Lung (tissue), 12 donors: ENCODE measurements around the gene SH3PXD2A. TPM values are rescaled to one million over a fixed set of nuclear protein-coding genes. Genes with fewer than 3 reads are reported as not detected.

Experiments used
- ATAC-seq: fragments of 200-7000 bp; cut with Tn5 transposase; one replicate; pipeline ENCODE4 v1.9.1; 2020; ENCODE audit warnings: moderate number of reproducible peaks; ENCODE audit not compliant: insufficient read depth, low FRiP score
- DNase-seq, 3 donors: peaks; one replicate each; pipeline ENCODE4 v3.0.0-alpha.2; 2013 to 2017
- H3K27ac ChIP-seq, 2 donors: one replicate each; pipeline ENCODE4 v1.5.1; 2013; ENCODE audit warnings: mild to moderate bottlenecking in 2 of 2, moderate library complexity in 2 of 2, control low read depth in 1 of 2, inconsistent platforms in 1 of 2, low read depth in 1 of 2, low read length in 1 of 2
- H3K27me3 ChIP-seq, 3 donors: one replicate each; pipeline ENCODE4 v1.5.1; 2013; ENCODE audit warnings: low read length in 2 of 3; ENCODE audit not compliant: control insufficient read depth in 3 of 3, insufficient read depth in 3 of 3
- H3K36me3 ChIP-seq, 4 donors: one replicate each; pipeline ENCODE4 v1.5.1; 2013; ENCODE audit warnings: low read length in 4 of 4, mild to moderate bottlenecking in 1 of 4, moderate library complexity in 1 of 4; ENCODE audit not compliant: control insufficient read depth in 4 of 4, insufficient read depth in 4 of 4
- H3K4me1 ChIP-seq, 5 donors: one replicate each; pipeline ENCODE4 v1.5.1; 2013; ENCODE audit warnings: low read length in 5 of 5, mild to moderate bottlenecking in 2 of 5, moderate library complexity in 1 of 5; ENCODE audit not compliant: control insufficient read depth in 5 of 5, insufficient read depth in 5 of 5
- H3K4me3 ChIP-seq: one replicate; pipeline ENCODE4 v1.5.1; 2013; ENCODE audit warnings: mild to moderate bottlenecking, control low read depth, moderate library complexity
- H3K9ac ChIP-seq, 2 donors: one replicate each; pipeline ENCODE4 v1.5.1; 2013; ENCODE audit warnings: low read length in 2 of 2, control low read depth in 1 of 2; ENCODE audit not compliant: insufficient read depth in 1 of 2
- H3K9me3 ChIP-seq, 4 donors: one replicate each; pipeline ENCODE4 v1.5.1; 2013; ENCODE audit warnings: low read length in 3 of 4, mild to moderate bottlenecking in 1 of 4, moderate library complexity in 1 of 4; ENCODE audit not compliant: control insufficient read depth in 4 of 4, insufficient read depth in 3 of 4
- CTCF ChIP-seq: IDR thresholded peaks from 2 replicates; pipeline ENCODE4 v1.5.1; 2012; ENCODE audit warnings: mild to moderate bottlenecking; ENCODE audit errors: control extremely low read depth, extremely low read depth
- WGBS, 2 donors: extraction: QIAGEN DNeasy Blood & Tissue Kit; methylation state at CpG; one replicate each; pipeline ENCODE4 v1.1.7; 2013; 5-methylcytosine and 5-hydroxymethylcytosine counted together
- polyA plus RNA-seq, 2 donors: library from polyadenylated mRNA; stranded (reverse); fragments of 200-250 nt; gene quantifications; one replicate each; pipeline ENCODE4 v1.2.1, GENCODE V29; 2013
- total RNA-seq, 2 donors: library from RNA; depleted of rRNA in 1 of 2; stranded (reverse); fragments of >200 nt in 1 of 2; gene quantifications; one replicate each; pipeline ENCODE4 v1.2.1, GENCODE V29; 2014 to 2021
- donor health status: control.
- donor health status: control.
- donor health status: Bipolar disorder and iron deficiency.
- donor health status: healthy.
- donor health status: DM: yes; HTN: yes; CAD: no.

SH3PXD2A gene
- total and polyA plus RNA-seq, 4 donors: 9.9 to 53.2 (median 29.2) TPM

DNA sequence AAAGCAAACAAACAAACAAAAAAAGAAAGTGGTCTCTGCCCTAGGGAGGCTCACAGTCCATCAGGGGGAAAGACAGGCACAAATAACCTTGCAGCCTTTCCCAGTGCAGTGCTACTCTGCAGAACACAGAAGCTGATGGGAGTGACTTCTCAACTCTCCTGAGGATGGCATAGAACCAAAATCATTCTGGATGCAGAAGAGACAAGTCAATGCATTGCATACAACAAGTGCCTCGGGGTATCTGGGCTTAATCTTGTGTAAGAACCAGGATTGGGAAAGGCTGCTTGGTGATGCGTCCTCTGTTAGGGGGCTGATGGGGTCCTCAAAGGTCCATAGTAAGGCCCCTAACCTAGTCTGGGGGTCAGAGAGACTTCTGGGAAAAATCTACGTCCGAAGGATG, 293.0 kb downstream of the SH3PXD2A start:
- TF ChIP-seq CTCF: no peak
- H3K27ac ChIP-seq: no peak overlapping the region
- 63 to 75% methylated on average over 4 of the region's 4 CpGs for WGBS, 2 donors
- H3K27me3 ChIP-seq: peaks cover 0 to 3% (median 3%) of the 10 kb centered on the region in 3 donors
- no peak for DNase-seq
- ATAC-seq: no peak
- H3K4me3 ChIP-seq: no peak overlapping the region
- no peak overlapping the region for H3K9ac ChIP-seq
- no peaks in the 10 kb centered on the region for H3K36me3 ChIP-seq
- no peaks in the 10 kb centered on the region for H3K4me1 ChIP-seq
- H3K9me3 ChIP-seq: peaks cover 0 to 6% (median 1%) of the 10 kb centered on the region in 4 donors

- DNase-seq (no peak), ATAC-seq (no peak)
- Histone ChIP-seq H3K9ac (no peak overlapping the region), H3K27ac (no peak overlapping the region), H3K4me3 (no peak overlapping the region), H3K27me3 (peaks cover 0 to 3% (median 3%) of the 10 kb centered on the region in 3 donors), H3K36me3 (no peaks in the 10 kb centered on the region), H3K9me3 (peaks cover 0 to 6% (median 1%) of the 10 kb centered on the region in 4 donors), H3K4me1 (peaks cover 0 to 2% (median 0%) of the 10 kb centered on the region in 5 donors)
- 90 to 96% methylated on average over 7 of the region's 7 CpGs for WGBS, 2 donors
- TF ChIP-seq CTCF: no peak
Measured at GRCh38 chr10:103560886-103561285, 294.5 kb downstream of the SH3PXD2A start.

DNA sequence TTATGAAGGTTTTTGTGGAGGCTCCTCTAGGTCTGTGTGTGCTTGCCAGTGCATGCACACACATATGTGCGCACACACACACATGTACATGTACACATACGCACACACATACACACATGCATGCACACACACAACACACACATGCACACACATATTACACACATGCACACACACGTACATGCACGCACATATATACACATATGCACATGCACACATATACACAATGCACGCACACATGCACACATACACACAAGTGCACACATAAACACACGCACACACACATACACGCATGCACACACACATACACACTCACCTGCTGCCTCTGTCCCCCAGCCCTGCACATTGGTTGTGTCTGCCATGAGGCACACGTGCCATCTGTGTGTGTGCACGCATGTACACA, 295.6 kb downstream of the SH3PXD2A start:
- Histone ChIP-seq H3K27ac (no peak overlapping the region), H3K9me3 (peaks cover 0 to 6% (median 1%) of the 10 kb centered on the region in 4 donors), H3K4me1 (peaks cover 0 to 8% (median 0%) of the 10 kb centered on the region in 5 donors), H3K9ac (no peak overlapping the region), H3K27me3 (peaks cover 0 to 3% (median 3%) of the 10 kb centered on the region in 3 donors), H3K4me3 (no peak overlapping the region), H3K36me3 (no peaks in the 10 kb centered on the region)
- DNase-seq (no peak), ATAC-seq (no peak)
- WGBS, 2 donors: 78 to 83% methylated on average over 9 of the region's 9 CpGs
- no peak for TF ChIP-seq CTCF

DNA sequence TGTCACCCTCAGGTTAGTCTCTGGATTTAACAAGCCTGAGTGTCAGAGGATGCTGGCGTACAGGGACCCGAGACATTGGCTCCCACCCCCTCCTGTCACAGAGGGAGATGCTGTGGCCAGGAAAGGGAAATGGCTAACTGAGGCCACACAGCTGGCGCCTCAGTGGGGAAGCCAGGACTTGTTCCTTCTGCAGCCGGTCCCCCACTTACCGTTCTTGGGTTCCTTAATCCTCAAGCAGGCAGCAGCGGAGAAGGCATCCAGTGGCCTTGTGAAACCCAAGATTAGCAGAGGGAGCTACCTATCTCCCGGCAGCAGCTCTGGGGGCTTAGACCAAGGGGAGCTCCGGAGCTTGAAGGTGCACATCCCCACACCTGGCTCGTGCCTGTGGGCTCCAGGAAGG, 296.5 kb downstream of the SH3PXD2A start:
- H3K27ac ChIP-seq: no peak overlapping the region
- no peaks in the 10 kb centered on the region for H3K36me3 ChIP-seq
- ATAC-seq: no peak
- H3K4me1 ChIP-seq: peaks cover 0 to 11% (median 0%) of the 10 kb centered on the region in 5 donors
- H3K4me3 ChIP-seq: no peak overlapping the region
- H3K27me3 ChIP-seq: peaks cover 0 to 3% (median 3%) of the 10 kb centered on the region in 3 donors
- DNase-seq: no peak
- TF ChIP-seq CTCF: no peak
- WGBS, 2 donors: 28 to 56% methylated on average over 9 of the region's 9 CpGs
- no peak overlapping the region for H3K9ac ChIP-seq
- peaks cover 0 to 6% (median 1%) of the 10 kb centered on the region in 4 donors for H3K9me3 ChIP-seq
